ENCODE data around the gene CSTPP1.

GRCh38 chr11:46972343-46972742 is 35.8 kb downstream of the CSTPP1 start:
- TF ChIP-seq, protein P1, sequence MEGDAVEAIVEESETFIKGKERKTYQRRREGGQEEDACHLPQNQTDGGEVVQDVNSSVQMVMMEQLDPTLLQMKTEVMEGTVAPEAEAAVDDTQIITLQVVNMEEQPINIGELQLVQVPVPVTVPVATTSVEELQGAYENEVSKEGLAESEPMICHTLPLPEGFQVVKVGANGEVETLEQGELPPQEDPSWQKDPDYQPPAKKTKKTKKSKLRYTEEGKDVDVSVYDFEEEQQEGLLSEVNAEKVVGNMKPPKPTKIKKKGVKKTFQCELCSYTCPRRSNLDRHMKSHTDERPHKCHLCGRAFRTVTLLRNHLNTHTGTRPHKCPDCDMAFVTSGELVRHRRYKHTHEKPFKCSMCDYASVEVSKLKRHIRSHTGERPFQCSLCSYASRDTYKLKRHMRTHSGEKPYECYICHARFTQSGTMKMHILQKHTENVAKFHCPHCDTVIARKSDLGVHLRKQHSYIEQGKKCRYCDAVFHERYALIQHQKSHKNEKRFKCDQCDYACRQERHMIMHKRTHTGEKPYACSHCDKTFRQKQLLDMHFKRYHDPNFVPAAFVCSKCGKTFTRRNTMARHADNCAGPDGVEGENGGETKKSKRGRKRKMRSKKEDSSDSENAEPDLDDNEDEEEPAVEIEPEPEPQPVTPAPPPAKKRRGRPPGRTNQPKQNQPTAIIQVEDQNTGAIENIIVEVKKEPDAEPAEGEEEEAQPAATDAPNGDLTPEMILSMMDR (IDR thresholded peaks at IDR 0.05; ENCODE audit: poor library complexity, severe bottlenecking), result no peak
- TF ChIP-seq SMC3 (conservative IDR thresholded peaks at IDR 0.05; ENCODE audit: poor library complexity) (no peak), EZH2 (IDR thresholded peaks at IDR 0.05; ENCODE audit: borderline replicate concordance, insufficient read depth, low read length, poor library complexity, severe bottlenecking) (no peak)
